Smooth muscle cell (in vitro differentiated cells): ENCODE data around the gene TCTN1. TPM values are rescaled to one million over a fixed set of nuclear protein-coding genes. Genes with fewer than 3 reads are reported as not detected.

Source experiments
- DNase-seq: peaks from one replicate; lab custom pipeline; 2025; ENCODE audit not compliant: unreplicated experiment; lab: John Stamatoyannopoulos, UW
- H2AFZ ChIP-seq: fragments of 200-600 bp; sonication (generic); 2 replicates; pipeline ENCODE4 v1.6.0; 2016; ENCODE audit warnings: antibody characterized with exemption, low read depth, mild to moderate bottlenecking
- H3F3A ChIP-seq: fragments of 200-600 bp; sonication (generic); 2 replicates; pipeline ENCODE4 v1.6.0; 2017; ENCODE audit warnings: antibody characterized with exemption, low read depth
- H3K27ac ChIP-seq: fragments of 200-600 bp; sonication (generic); 2 replicates; pipeline ENCODE4 v1.5.1; 2016; ENCODE audit warnings: low read depth, mild to moderate bottlenecking
- H3K27me3 ChIP-seq: fragments of 200-600 bp; sonication (generic); 2 replicates; pipeline ENCODE4 v1.6.1; 2016; ENCODE audit warnings: low read depth, mild to moderate bottlenecking
- H3K36me3 ChIP-seq: fragments of 200-600 bp; sonication (generic); 2 replicates; pipeline ENCODE4 v1.5.1; 2016; ENCODE audit warnings: low read depth
- H3K4me1 ChIP-seq: fragments of 200-600 bp; sonication (generic); 2 replicates; pipeline ENCODE4 v1.5.1; 2016; ENCODE audit warnings: low read depth
- H3K4me2 ChIP-seq: fragments of 200-600 bp; sonication (generic); 2 replicates; pipeline ENCODE4 v1.6.0; 2016; ENCODE audit warnings: mild to moderate bottlenecking
- H3K4me3 ChIP-seq: fragments of 200-600 bp; sonication (generic); 2 replicates; pipeline ENCODE4 v1.5.1; 2016; ENCODE audit warnings: mild to moderate bottlenecking
- H3K79me2 ChIP-seq: fragments of 200-600 bp; sonication (generic); 2 replicates; pipeline ENCODE4 v1.6.0; 2016; ENCODE audit warnings: low read depth, mild to moderate bottlenecking
- H3K9ac ChIP-seq: fragments of 200-600 bp; sonication (generic); 2 replicates; pipeline ENCODE4 v1.6.0; 2016; ENCODE audit warnings: low read depth
- H3K9me3 ChIP-seq: fragments of 200-600 bp; sonication (generic); replicated peaks from 2 replicates; pipeline ENCODE4 v1.5.1; 2016; ENCODE audit warnings: low read depth
- H4K20me1 ChIP-seq: fragments of 200-600 bp; sonication (generic); 2 replicates; pipeline ENCODE4 v1.6.0; 2016; ENCODE audit warnings: low read depth
- WGBS: methylation state at CpG from one replicate; pipeline ENCODE4 v1.1.7; 2016; ENCODE audit warnings: low lambda C conversion rate; 5-methylcytosine and 5-hydroxymethylcytosine counted together
- polyA plus RNA-seq: library from polyadenylated mRNA; unstranded; fragments of >200 nt; fragmentation: Nextera tagmentation; extraction: Ambion mirVana; gene quantifications from 2 replicates; pipeline ENCODE4 v1.2.1, GENCODE V29; 2016
- total RNA-seq: library from RNA; depleted of rRNA; stranded (reverse); fragments of >200 nt; gene quantifications from 2 replicates; pipeline ENCODE4 v1.2.3, GENCODE V29; 2014
- TF ChIP-seq, protein P1 (sequence below): fragments of 200-600 bp; sonication (generic); IDR thresholded peaks from 2 replicates; pipeline ENCODE4 v1.5.1; 2017; ENCODE audit warnings: borderline replicate concordance, mild to moderate bottlenecking, antibody characterized with exemption; ENCODE audit not compliant: insufficient read depth, poor library complexity, severe bottlenecking

Gene TCTN1
- total and polyA plus RNA-seq, 2 experiments from 2014 or later = 22.5 to 28.4 TPM

- H3K4me2 ChIP-seq = no peak overlapping the region
These were observed 56.3 kb downstream of the TCTN1 start for GRCh38 chr12:110670161-110670701.

DNA sequence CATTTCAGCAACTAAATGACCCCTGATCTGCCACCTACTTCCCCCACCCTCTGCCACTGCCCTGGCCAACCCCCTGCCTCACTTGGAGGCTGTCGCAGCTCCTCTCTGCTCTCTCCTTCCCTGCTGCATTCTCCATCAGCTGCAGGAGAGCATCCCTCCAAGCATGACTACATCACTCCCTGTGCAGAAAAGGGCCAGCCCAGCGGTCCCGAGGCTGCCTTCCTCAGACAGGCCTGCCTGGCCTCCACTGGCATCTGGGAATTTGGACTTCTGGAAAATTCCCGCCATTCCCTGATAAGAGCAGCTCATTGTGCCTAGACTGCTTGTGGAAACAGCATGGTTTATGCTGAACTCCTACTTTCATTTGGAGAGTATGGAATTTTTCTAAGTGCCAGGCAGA is 62.2 kb downstream of the TCTN1 start:
- Histone ChIP-seq H3K36me3 (no peaks in the 10 kb centered on the region), H3K9me3 (peaks cover 4% of the 10 kb centered on the region), H3K4me1 (no peaks in the 10 kb centered on the region), H3K27ac (no peak overlapping the region), H3K9ac (no peak overlapping the region), H3K4me2 (no peak overlapping the region), H3F3A (no peaks in the 10 kb centered on the region), H3K27me3 (no peaks in the 10 kb centered on the region), H2AFZ (no peak overlapping the region), H4K20me1 (no peaks in the 10 kb centered on the region), H3K4me3 (no peak overlapping the region), H3K79me2 (no peaks in the 10 kb centered on the region)
- DNase-seq = no peak
- 91% methylated on average over 4 of the region's 4 CpGs for WGBS
- TF ChIP-seq, protein P1, sequence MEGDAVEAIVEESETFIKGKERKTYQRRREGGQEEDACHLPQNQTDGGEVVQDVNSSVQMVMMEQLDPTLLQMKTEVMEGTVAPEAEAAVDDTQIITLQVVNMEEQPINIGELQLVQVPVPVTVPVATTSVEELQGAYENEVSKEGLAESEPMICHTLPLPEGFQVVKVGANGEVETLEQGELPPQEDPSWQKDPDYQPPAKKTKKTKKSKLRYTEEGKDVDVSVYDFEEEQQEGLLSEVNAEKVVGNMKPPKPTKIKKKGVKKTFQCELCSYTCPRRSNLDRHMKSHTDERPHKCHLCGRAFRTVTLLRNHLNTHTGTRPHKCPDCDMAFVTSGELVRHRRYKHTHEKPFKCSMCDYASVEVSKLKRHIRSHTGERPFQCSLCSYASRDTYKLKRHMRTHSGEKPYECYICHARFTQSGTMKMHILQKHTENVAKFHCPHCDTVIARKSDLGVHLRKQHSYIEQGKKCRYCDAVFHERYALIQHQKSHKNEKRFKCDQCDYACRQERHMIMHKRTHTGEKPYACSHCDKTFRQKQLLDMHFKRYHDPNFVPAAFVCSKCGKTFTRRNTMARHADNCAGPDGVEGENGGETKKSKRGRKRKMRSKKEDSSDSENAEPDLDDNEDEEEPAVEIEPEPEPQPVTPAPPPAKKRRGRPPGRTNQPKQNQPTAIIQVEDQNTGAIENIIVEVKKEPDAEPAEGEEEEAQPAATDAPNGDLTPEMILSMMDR = no peak

More at GRCh38 chr12:110670161-110670701, 56.3 kb downstream of the TCTN1 start:
- no peaks in the 10 kb centered on the region for H4K20me1 ChIP-seq
- no peaks in the 10 kb centered on the region for H3K4me1 ChIP-seq
- no peak overlapping the region for H3K4me3 ChIP-seq
- peaks cover 7% of the 10 kb centered on the region for H3K9me3 ChIP-seq
- no peak overlapping the region for H3K9ac ChIP-seq
- no peak overlapping the region for H3K27ac ChIP-seq
- DNase-seq = no peak
- no peaks in the 10 kb centered on the region for H3K79me2 ChIP-seq
- H3K36me3 ChIP-seq = no peaks in the 10 kb centered on the region
- no peak overlapping the region for H2AFZ ChIP-seq
- no peaks in the 10 kb centered on the region for H3K27me3 ChIP-seq
- no peaks in the 10 kb centered on the region for H3F3A ChIP-seq
- TF ChIP-seq, protein P1 = no peak
- WGBS = 87% methylated on average over 4 of the region's 4 CpGs

DNA sequence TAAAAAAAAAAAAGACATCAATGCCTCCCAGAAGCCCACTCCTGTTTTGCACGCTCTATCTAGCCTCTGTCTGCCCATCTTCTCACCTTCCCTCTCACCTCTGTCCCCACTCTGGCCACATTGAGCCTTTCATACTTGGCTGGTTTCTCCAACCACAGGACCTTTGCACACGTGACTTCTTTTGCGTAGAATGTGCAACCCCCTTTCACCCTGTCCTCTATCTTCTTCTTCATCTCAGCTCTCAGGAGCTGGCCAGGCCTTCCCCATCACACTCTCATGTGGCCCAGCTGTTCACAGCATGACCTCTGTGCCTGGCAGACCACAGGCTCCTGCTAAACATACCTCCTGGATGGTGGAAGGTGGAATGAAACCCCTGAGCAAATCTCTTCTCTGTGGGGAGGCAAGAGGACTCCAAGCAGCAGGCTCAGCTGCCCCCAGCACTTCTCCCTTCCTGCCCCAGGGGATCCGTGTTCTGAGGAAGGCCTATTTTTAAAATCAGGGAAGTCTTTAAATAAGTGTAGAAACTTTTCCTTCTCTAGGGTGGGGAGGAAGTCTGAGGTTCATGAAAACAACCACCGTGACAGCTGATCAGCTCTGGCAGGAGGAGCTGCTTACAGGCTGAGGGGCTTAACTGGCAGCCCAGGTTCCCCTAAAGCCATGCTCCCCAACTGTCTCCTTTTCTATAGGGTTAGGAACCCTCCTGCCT is 63.4 kb downstream of the TCTN1 start:
- no peak for DNase-seq
- H3F3A ChIP-seq = no peaks in the 10 kb centered on the region
- no peak overlapping the region for H2AFZ ChIP-seq
- H3K9ac ChIP-seq = no peak overlapping the region
- no peaks in the 10 kb centered on the region for H3K36me3 ChIP-seq
- H3K4me3 ChIP-seq = no peak overlapping the region
- no peaks in the 10 kb centered on the region for H4K20me1 ChIP-seq
- H3K27me3 ChIP-seq = no peaks in the 10 kb centered on the region
- H3K4me1 ChIP-seq = no peaks in the 10 kb centered on the region
- no peak overlapping the region for H3K4me2 ChIP-seq
- WGBS = 97% methylated on average over 5 of the region's 5 CpGs
- TF ChIP-seq, protein P1 = no peak
- no peak overlapping the region for H3K27ac ChIP-seq
- H3K9me3 ChIP-seq = peaks cover 4% of the 10 kb centered on the region
- H3K79me2 ChIP-seq = no peaks in the 10 kb centered on the region

- TF ChIP-seq, protein P1 = no peak
- WGBS = 92% methylated on average over 4 of the region's 4 CpGs
- Histone ChIP-seq H3K27ac (no peak overlapping the region), H3K9me3 (peaks cover 4% of the 10 kb centered on the region), H4K20me1 (no peaks in the 10 kb centered on the region), H3K4me1 (no peaks in the 10 kb centered on the region), H2AFZ (no peak overlapping the region), H3K79me2 (no peaks in the 10 kb centered on the region), H3K27me3 (no peaks in the 10 kb centered on the region), H3K36me3 (no peaks in the 10 kb centered on the region), H3K9ac (no peak overlapping the region), H3K4me3 (no peak overlapping the region), H3F3A (no peaks in the 10 kb centered on the region), H3K4me2 (no peak overlapping the region)
- DNase-seq = no peak
These were observed 64.1 kb downstream of the TCTN1 start for GRCh38 chr12:110677982-110678381.
